SK-N-MC (cell line): ENCODE results near the gene IGF2R.

ENCODE experiments used
- DNase-seq: peaks from one replicate; pipeline ENCODE4 v3.0.0-alpha.2; 2011; ENCODE audit warnings: low read depth, low spot score
- H3K27ac ChIP-seq: fragments of 200-600 bp; sonication (generic); 2 replicates; pipeline ENCODE4 v1.5.1; 2016; ENCODE audit warnings: mixed run types
- H3K36me3 ChIP-seq: fragments of 200-600 bp; sonication (generic); 2 replicates; pipeline ENCODE4 v1.6.1; 2017; ENCODE audit warnings: antibody characterized with exemption, low read length, mixed read lengths; ENCODE audit not compliant: insufficient read depth
- H3K4me3 ChIP-seq: fragments of 200-600 bp; sonication (generic); 2 replicates; pipeline ENCODE4 v1.5.1; 2016
- H3K9ac ChIP-seq: fragments of 200-600 bp; sonication (generic); 2 replicates; pipeline ENCODE4 v1.8.0; 2017; ENCODE audit warnings: mixed run types, mixed read lengths; ENCODE audit not compliant: insufficient read length
- H3K9me3 ChIP-seq: fragments of 200-600 bp; sonication (generic); 2 replicates; pipeline ENCODE4 v1.6.1; 2017; ENCODE audit warnings: low read depth, mild to moderate bottlenecking, antibody characterized with exemption, low read length, moderate library complexity, mixed read lengths
- EZH2 ChIP-seq: fragments of 200-600 bp; sonication (generic); IDR thresholded peaks from one replicate; pipeline ENCODE4 v1.6.1; 2017; ENCODE audit warnings: antibody characterized with exemption
- FOXP2 ChIP-seq: optimal IDR thresholded peaks from 2 replicates; pipeline ENCODE3; 2011; ENCODE audit warnings: mild to moderate bottlenecking, moderate library complexity; ENCODE audit not compliant: insufficient read depth; ENCODE audit errors: extremely low read length, control extremely low read depth
- POLR2AphosphoS5 ChIP-seq: IDR thresholded peaks from 2 replicates; pipeline ENCODE4 v1.6.1; 2012; ENCODE audit warnings: mild to moderate bottlenecking, low read depth, low read length, borderline replicate concordance

Gene IGF2R

DNA sequence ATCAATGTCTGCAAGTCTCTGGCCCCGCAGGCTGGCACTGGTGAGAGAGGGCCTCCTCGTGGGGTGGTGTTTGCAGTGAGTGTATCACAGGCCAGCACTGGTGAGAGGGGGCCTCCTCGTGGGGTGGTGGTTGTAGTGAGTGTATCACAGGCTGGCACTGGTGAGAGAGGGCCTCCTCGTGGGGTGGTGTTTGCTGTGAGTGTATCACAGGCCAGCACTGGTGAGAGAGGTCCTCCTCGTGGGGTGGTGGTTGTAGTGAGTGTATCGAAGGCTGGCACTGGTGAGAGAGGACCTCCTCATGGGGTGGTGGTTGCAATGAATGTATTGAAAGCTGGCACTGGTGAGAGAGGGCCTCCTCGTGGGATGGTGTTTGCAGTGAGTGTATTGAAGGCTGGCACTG lies 99.5 kb downstream of the IGF2R start:
- no peak overlapping the region for H3K27ac ChIP-seq
- no peak overlapping the region for H3K9ac ChIP-seq
- no peaks in the 10 kb centered on the region for H3K9me3 ChIP-seq
- no peak for DNase-seq
- H3K4me3 ChIP-seq, result no peak overlapping the region
- TF ChIP-seq POLR2AphosphoS5 (no peak), EZH2 (no peak), FOXP2 (no peak)
- H3K36me3 ChIP-seq, result peaks cover 48% of the 10 kb centered on the region

DNA sequence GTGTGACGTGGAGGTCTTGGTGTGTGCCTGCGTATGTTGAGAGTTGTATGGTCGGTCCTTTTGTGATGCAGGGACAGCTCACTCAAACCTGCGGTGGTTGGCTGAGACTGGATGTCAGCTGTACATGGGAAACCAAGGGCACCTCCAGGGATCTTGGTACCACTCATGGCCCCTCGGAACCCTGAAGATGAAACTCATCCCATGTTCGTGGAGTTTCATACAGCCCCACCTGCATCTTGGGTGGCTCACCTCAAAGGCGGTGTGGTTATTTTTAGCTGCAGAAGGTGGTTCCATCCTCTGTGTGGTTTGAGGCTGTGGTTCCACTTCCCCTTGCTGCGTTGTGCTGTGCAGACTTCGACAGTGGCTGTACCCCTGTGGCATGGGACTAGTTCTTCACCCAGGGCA lies 100.2 kb downstream of the IGF2R start:
- TF ChIP-seq FOXP2 (no peak), POLR2AphosphoS5 (no peak), EZH2 (no peak)
- H3K36me3 ChIP-seq, result peaks cover 50% of the 10 kb centered on the region
- no peak for DNase-seq
- no peak overlapping the region for H3K27ac ChIP-seq
- no peaks in the 10 kb centered on the region for H3K9me3 ChIP-seq
- H3K9ac ChIP-seq, result no peak overlapping the region
- H3K4me3 ChIP-seq, result no peak overlapping the region

DNA sequence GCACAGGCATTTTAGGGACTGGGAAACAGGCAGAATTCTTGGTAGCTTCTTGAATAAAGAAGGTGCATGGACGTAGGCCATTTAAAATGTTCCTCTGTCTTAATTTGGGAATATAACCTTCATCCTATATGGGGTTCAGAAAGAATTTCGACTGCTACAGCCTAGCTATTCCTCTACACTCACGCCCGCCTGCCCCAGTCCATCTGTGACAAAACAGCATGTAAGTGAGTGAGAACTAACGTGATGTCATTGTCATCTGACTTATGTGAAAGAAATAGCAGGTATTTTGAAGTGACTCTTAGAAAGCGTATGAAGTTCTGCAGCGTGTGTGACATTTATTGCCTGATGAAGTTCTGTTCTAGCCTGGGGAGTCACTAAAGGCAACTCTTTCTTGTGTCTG lies 100.6 kb downstream of the IGF2R start:
- H3K36me3 ChIP-seq, result peaks cover 50% of the 10 kb centered on the region
- DNase-seq, result no peak
- no peaks in the 10 kb centered on the region for H3K9me3 ChIP-seq
- H3K9ac ChIP-seq, result no peak overlapping the region
- TF ChIP-seq POLR2AphosphoS5 (no peak), FOXP2 (no peak), EZH2 (no peak)
- no peak overlapping the region for H3K4me3 ChIP-seq
- no peak overlapping the region for H3K27ac ChIP-seq

GRCh38 chr6:160070427-160070826 lies 101.5 kb downstream of the IGF2R start:
- no peak overlapping the region for H3K4me3 ChIP-seq
- H3K9me3 ChIP-seq, result no peaks in the 10 kb centered on the region
- H3K27ac ChIP-seq, result no peak overlapping the region
- no peak for DNase-seq
- peaks cover 43% of the 10 kb centered on the region for H3K36me3 ChIP-seq
- TF ChIP-seq POLR2AphosphoS5 (no peak), FOXP2 (no peak), EZH2 (no peak)
- H3K9ac ChIP-seq, result no peak overlapping the region

DNA sequence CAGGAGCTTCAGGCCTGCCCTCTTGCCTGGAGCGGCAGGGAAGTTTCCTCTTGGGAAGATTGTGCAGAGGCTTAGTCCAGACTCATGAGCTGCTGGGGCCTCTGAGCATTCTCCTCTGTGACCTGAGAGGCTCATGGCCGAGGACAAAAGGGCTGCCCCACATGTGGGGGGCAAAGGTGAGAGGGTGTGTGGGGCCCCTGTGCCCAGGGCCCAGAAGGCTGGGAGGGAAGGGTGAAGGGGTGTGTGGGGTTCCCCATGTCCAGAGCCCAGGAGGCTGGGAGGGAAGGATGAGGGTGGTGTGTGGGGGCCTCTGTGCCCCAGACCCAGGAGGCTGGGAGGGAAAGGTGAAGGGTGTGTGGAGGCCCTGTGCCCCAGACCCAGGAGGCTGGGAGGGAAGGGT lies 101.9 kb downstream of the IGF2R start:
- no peak for DNase-seq
- Histone ChIP-seq H3K9me3 (no peaks in the 10 kb centered on the region), H3K27ac (no peak overlapping the region), H3K36me3 (peaks cover 43% of the 10 kb centered on the region), H3K4me3 (no peak overlapping the region), H3K9ac (no peak overlapping the region)
- TF ChIP-seq POLR2AphosphoS5 (no peak), FOXP2 (no peak), EZH2 (no peak)

DNA sequence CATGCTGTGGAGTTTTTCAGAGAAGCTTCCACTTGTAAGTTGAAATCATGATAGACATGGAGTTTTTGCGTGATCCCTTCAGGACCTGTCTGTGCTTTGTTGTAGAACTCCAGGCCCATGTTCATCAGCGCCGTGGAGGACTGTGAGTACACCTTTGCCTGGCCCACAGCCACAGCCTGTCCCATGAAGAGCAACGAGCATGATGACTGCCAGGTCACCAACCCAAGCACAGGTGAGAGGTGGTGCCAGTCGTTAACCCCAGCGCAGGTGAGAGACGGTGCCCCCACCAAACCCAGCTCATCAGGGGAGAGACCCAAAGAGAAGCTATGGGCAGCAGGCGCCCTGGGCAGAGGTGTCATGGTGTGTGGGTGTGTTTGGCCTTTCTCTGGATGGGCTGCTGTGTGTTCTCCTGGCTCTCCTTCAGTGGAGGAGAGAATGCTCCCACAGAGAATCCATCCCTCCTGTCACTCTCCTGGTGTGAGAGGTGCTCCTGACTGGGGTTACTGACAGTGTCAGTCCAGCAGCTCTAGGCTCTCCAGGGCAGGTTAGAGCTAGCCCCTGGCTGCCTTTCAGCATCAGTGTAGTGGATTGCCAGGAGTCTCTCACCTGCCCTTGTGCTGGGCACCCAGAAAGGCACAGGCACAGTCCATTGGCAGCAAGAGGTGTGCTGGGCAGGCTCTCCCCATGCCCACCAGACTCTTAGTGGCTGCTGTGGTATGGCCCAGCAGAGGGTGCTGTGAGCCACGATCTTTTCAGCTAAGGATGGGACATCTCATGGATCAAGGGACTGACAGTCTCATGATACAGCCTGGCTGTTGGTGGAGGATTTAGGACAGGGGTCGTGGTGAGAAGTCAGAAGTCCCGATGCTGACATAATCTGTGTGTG lies 103.2 kb downstream of the IGF2R start:
- TF ChIP-seq FOXP2, result no peak
- no peak for TF ChIP-seq POLR2AphosphoS5
- no peak for TF ChIP-seq EZH2
- no peak for DNase-seq
- H3K9me3 ChIP-seq, result no peaks in the 10 kb centered on the region
- peaks cover 46% of the 10 kb centered on the region for H3K36me3 ChIP-seq
- H3K9ac ChIP-seq, result no peak overlapping the region
- H3K4me3 ChIP-seq, result no peak overlapping the region
- H3K27ac ChIP-seq, result no peak overlapping the region

DNA sequence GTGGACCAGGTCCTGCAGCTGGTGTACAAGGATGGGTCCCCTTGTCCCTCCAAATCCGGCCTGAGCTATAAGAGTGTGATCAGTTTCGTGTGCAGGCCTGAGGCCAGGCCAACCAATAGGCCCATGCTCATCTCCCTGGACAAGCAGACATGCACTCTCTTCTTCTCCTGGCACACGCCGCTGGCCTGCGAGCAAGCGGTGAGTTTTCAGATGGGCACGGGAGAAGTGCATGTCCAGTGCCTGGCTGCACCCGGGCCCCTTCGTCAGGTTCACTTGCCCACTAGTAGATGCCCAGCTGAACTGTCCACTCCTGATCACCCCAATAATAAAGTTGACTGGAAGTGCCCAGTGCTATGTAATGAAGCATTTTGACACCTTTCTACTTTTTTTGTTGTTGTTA lies 104.4 kb downstream of the IGF2R start:
- H3K36me3 ChIP-seq, result peaks cover 46% of the 10 kb centered on the region
- no peak overlapping the region for H3K27ac ChIP-seq
- no peak overlapping the region for H3K9ac ChIP-seq
- no peak overlapping the region for H3K4me3 ChIP-seq
- DNase-seq, result no peak
- TF ChIP-seq POLR2AphosphoS5, result no peak
- no peak for TF ChIP-seq EZH2
- no peak for TF ChIP-seq FOXP2
- no peaks in the 10 kb centered on the region for H3K9me3 ChIP-seq

DNA sequence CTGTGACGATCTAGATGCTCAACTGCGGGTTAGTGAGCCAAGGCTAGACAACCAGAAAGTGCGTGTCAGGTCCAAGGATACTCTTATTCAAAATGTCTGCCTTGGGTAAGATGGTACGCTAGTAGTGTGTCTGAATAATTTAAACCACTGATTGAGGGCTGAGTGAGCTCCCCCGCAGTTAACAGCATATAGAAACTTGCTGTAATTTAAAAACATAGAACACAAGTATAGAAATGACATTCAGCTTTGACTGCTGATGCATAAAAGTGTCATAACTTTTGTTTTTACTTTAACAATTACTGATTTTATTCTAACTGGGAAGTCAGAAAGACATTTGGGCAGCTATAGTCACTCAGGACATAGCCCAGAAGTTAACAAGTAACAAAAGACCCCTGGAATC lies 107.1 kb downstream of the IGF2R start:
- Histone ChIP-seq H3K9me3 (no peaks in the 10 kb centered on the region), H3K27ac (no peak overlapping the region), H3K36me3 (peaks cover 49% of the 10 kb centered on the region), H3K4me3 (no peak overlapping the region), H3K9ac (no peak overlapping the region)
- TF ChIP-seq EZH2 (no peak), POLR2AphosphoS5 (no peak), FOXP2 (no peak)
- no peak for DNase-seq

- H3K27ac ChIP-seq, result no peak overlapping the region
- peaks cover 46% of the 10 kb centered on the region for H3K36me3 ChIP-seq
- H3K4me3 ChIP-seq, result no peak overlapping the region
- H3K9ac ChIP-seq, result no peak overlapping the region
- TF ChIP-seq EZH2, result no peak
- no peak for TF ChIP-seq POLR2AphosphoS5
- TF ChIP-seq FOXP2, result no peak
- no peaks in the 10 kb centered on the region for H3K9me3 ChIP-seq
- DNase-seq, result no peak
These were observed 108.1 kb downstream of the IGF2R start for GRCh38 chr6:160077024-160077423.
